ENCODE results near the gene TMEM53. TPM values are rescaled to one million over a fixed set of nuclear protein-coding genes. Genes with fewer than 3 reads are reported as not detected.

TMEM53 gene
- total and polyA plus RNA-seq, 8 donors = 2.4 to 22.8 (median 7.0) TPM

DNA sequence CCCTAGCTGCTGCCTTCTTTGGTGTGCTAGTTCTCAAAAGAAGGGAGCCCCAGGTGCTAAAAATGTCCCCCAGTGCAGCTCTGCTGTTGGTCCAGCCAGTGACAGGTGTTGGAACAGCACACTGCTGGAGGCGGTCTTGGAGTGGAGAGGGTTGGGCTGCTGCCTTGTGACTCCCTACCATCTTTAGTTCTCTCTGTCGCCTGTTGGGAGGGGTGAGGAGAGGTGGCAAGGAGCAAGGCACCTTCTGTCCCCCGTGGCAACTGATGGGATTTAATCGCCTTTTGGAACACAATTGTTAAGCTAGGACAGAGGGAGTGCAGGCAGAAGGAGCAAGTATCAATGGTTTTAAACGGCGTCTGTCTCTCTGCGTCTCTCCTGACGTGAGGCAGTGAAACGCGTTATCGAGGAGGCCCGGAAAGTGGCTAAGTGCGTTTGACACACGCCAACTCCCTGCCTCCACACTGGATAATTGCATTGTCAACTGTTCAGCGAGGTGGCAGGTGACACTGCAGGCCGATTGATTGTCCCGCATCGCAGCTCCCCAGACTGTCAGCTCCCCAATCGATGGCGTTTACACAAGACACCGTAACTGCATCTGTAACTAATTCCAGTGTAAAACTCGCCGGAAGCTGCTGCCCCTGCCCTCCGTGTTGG is 34.0 kb downstream of the TMEM53 start:
- Histone ChIP-seq H3K4me1 (peaks cover 14 to 74% (median 43%) of the 10 kb centered on the region in 4 donors), H3K4me3 (no peak overlapping the region), H3K27ac (no peak overlapping the region), H3K9me3 (no peaks in the 10 kb centered on the region), H3K36me3 (peaks cover 69 to 100% (median 100%) of the 10 kb centered on the region in 4 donors), H3K27me3 (no peaks in the 10 kb centered on the region)
- intact Hi-C loops (cut with DNase I; ENCODE audit: low total_unique reads) = no loop called here
- DNase-seq = no peak
- 79 to 88% (median 84%) methylated on average over 22 to 24 of the region's 24 CpGs for WGBS, 5 donors
- TF ChIP-seq, protein P1, sequence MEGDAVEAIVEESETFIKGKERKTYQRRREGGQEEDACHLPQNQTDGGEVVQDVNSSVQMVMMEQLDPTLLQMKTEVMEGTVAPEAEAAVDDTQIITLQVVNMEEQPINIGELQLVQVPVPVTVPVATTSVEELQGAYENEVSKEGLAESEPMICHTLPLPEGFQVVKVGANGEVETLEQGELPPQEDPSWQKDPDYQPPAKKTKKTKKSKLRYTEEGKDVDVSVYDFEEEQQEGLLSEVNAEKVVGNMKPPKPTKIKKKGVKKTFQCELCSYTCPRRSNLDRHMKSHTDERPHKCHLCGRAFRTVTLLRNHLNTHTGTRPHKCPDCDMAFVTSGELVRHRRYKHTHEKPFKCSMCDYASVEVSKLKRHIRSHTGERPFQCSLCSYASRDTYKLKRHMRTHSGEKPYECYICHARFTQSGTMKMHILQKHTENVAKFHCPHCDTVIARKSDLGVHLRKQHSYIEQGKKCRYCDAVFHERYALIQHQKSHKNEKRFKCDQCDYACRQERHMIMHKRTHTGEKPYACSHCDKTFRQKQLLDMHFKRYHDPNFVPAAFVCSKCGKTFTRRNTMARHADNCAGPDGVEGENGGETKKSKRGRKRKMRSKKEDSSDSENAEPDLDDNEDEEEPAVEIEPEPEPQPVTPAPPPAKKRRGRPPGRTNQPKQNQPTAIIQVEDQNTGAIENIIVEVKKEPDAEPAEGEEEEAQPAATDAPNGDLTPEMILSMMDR (IDR thresholded peaks at IDR 0.05) = no peak
- TF ChIP-seq POLR2AphosphoS5 (IDR thresholded peaks at IDR 0.05) (no peak), POLR2A (IDR thresholded peaks at IDR 0.05) (no peak), EP300 (IDR thresholded peaks at IDR 0.05) (no peak)

GRCh38 chr1:44637702-44638411 is 36.4 kb downstream of the TMEM53 start:
- DNase-seq = no peak
- WGBS, 5 donors = 66 to 84% (median 77%) methylated on average over 27 of the region's 27 CpGs
- H3K36me3 ChIP-seq = peaks cover 62 to 99% (median 98%) of the 10 kb centered on the region in 4 donors

DNA sequence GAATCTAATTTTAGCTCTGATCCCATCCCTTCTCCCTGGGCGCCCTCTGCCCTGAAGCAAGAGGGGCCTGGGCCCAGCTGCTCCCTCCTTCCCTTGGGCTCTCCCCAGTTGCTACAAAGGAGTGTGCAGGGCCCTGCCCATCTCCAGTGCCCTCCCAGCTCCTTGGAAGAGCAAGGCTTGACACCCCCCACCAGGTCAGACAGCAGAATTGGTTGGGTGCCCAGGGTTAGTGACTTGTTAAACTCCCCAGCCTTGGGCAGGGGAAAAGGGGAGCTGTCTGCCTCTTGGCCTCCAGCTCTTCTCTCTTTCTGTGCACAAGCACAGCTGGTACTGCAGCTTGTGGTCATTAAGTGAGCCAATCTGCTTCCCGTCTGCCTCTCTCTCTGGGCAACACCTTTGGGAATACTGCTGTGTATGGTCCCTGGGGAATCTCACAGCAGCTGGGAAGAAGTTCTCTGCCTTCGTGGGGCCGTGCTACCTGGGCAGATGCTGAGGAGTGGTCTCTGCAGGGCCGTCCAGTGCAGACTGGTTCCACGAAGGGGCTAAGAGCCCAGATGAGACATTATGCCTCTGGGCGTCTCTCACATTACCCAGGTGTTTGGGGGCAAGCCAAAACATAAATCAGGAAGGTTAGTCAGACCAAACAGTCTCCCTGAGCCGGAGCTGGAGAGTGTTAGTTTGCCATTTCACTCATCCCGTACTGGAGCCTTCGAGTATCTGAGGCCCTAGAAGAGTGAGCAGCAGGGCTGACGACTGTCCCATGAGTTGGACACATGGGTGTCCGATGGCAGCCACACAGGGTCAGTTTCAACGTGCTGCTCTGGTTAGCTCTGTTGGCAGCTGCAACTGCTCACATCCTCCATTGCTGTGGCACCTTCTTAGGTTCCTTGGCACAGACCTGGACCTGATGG is 37.3 kb downstream of the TMEM53 start:
- 66 to 79% (median 72%) methylated on average over 11 to 13 of the region's 13 CpGs for WGBS, 5 donors
- intact Hi-C loops (cut with DNase I; ENCODE audit: low total_unique reads) = no loop called here
- peak overlapping the region in 1 of 5 donors; percentile 29 for H3K27ac ChIP-seq

More at GRCh38 chr1:44637702-44638411, 36.4 kb downstream of the TMEM53 start:
- Histone ChIP-seq H3K27me3 (no peaks in the 10 kb centered on the region), H3K4me3 (no peak overlapping the region), H3K4me1 (peaks cover 19 to 74% (median 42%) of the 10 kb centered on the region in 4 donors), H3K9me3 (no peaks in the 10 kb centered on the region), H3K27ac (no peak overlapping the region)
- intact Hi-C loops (cut with DNase I; ENCODE audit: low total_unique reads) = no loop called here
- TF ChIP-seq, protein P1 (IDR thresholded peaks at IDR 0.05) = no peak
- TF ChIP-seq EP300 (IDR thresholded peaks at IDR 0.05) (no peak), POLR2A (IDR thresholded peaks at IDR 0.05) (no peak), POLR2AphosphoS5 (IDR thresholded peaks at IDR 0.05) (no peak)

More for the DNA sequence above, 37.3 kb downstream of the TMEM53 start:
- DNase-seq = no peak
- H3K4me3 ChIP-seq = no peak overlapping the region
- no peaks in the 10 kb centered on the region for H3K27me3 ChIP-seq
- TF ChIP-seq EP300 (IDR thresholded peaks at IDR 0.05) (no peak), POLR2A (IDR thresholded peaks at IDR 0.05) (no peak), POLR2AphosphoS5 (IDR thresholded peaks at IDR 0.05) (no peak)
- TF ChIP-seq, protein P1 (IDR thresholded peaks at IDR 0.05) = no peak
- H3K4me1 ChIP-seq = peaks cover 23 to 71% (median 42%) of the 10 kb centered on the region in 4 donors
- H3K9me3 ChIP-seq = no peaks in the 10 kb centered on the region
- H3K36me3 ChIP-seq = peaks cover 58 to 90% (median 89%) of the 10 kb centered on the region in 4 donors

All from stomach (tissue), 9 donors.